NCI-H1930 (cell line): ENCODE results near the gene NPHP1.
"Not testable (repeated sequence)": the region's sequence is repeated elsewhere in the genome, so short reads cannot be mapped to it uniquely, and the experiment has no call there.

Source experiments
- DNase-seq, 2 experiments: peaks; one replicate each; lab custom pipeline; 2025; lab: John Stamatoyannopoulos, UW

Gene NPHP1

GRCh38 chr2:110103061-110103961 is 101.5 kb downstream of the NPHP1 start:
- DNase-seq, result no peak

- no peak for DNase-seq
Measured at GRCh38 chr2:110101901-110102803, 102.7 kb downstream of the NPHP1 start.

- no peak for DNase-seq
Measured at GRCh38 chr2:110101280-110101844, 103.5 kb downstream of the NPHP1 start.

GRCh38 chr2:110100880-110101279 is 103.9 kb downstream of the NPHP1 start:
- not testable (repeated sequence) for DNase-seq

- no peak for DNase-seq
Measured at GRCh38 chr2:110100480-110100879, 104.3 kb downstream of the NPHP1 start.

GRCh38 chr2:110099471-110100225 is 105.2 kb downstream of the NPHP1 start:
- no peak for DNase-seq

- DNase-seq, result no peak
Measured at GRCh38 chr2:110099038-110099425, 105.8 kb downstream of the NPHP1 start.

GRCh38 chr2:110097506-110098220 is 107.2 kb downstream of the NPHP1 start:
- DNase-seq, result no peak

- no peak for DNase-seq
Measured at GRCh38 chr2:110095994-110096633, 108.7 kb downstream of the NPHP1 start.

GRCh38 chr2:110094884-110095534 is 109.8 kb downstream of the NPHP1 start:
- DNase-seq, result not testable (repeated sequence)

GRCh38 chr2:110093924-110094323 is 110.9 kb downstream of the NPHP1 start:
- DNase-seq, result not testable (repeated sequence)

GRCh38 chr2:110090164-110090563 is 114.6 kb downstream of the NPHP1 start:
- DNase-seq, result not testable (repeated sequence)

- not testable (repeated sequence) for DNase-seq
Measured at GRCh38 chr2:110083757-110084156, 121.1 kb downstream of the NPHP1 start.

- DNase-seq, result not testable (repeated sequence)
Measured at GRCh38 chr2:110083162-110083561, 121.7 kb downstream of the NPHP1 start.

- not testable (repeated sequence) for DNase-seq
Measured at GRCh38 chr2:110078104-110078503, 126.7 kb downstream of the NPHP1 start.

GRCh38 chr2:110075896-110076295 is 128.9 kb downstream of the NPHP1 start:
- not testable (repeated sequence) for DNase-seq
